NCI-H460 (cell line): ENCODE data around the gene CLDN24. TPM values are rescaled to one million over a fixed set of nuclear protein-coding genes. Genes with fewer than 3 reads are reported as not detected.
"Not testable (repeated sequence)": the region's sequence is repeated elsewhere in the genome, so short reads cannot be mapped to it uniquely, and the experiment has no call there.

ENCODE experiments used
- DNase-seq: peaks from one replicate; pipeline ENCODE4 v3.0.0-alpha.2; 2016; ENCODE audit warnings: low read depth; ENCODE audit errors: extremely low read depth
- total RNA-seq: library from RNA; depleted of rRNA; stranded (reverse); fragments of >200 nt; shearing (Covaris generic); gene quantifications from 2 replicates; pipeline ENCODE4 v1.2.3, GENCODE V29; 2014

The CLDN24 gene
- total RNA-seq, 1 experiment from 2014 or later: not detected

- no peak for DNase-seq
Observed at GRCh38 chr4:183348136-183348535, 25.9 kb upstream of the CLDN24 start.

DNA sequence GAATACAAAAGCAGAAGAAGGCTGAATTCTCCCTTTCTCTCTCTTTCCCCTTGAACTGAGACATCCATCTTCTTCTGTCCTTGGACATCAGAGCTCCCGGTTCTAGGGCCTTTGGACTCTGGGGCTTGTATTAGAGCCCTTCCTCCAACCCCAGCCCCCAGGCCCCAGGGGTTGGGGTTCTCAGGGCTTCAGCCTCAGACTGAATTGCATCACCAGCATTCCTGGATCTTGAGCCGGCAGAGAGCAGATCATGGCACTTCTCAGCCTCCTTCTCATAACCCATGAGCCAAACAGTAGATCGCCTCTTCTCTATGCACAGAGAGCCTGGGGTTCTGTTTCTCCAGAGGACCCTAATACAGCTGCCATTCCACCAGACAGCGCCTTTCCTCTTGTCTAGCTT lies 25.3 kb upstream of the CLDN24 start:
- DNase-seq: no peak

- DNase-seq: no peak
Observed at GRCh38 chr4:183347146-183347545, 24.9 kb upstream of the CLDN24 start.

GRCh38 chr4:183345261-183345660 lies 23.0 kb upstream of the CLDN24 start:
- DNase-seq: no peak

GRCh38 chr4:183344523-183345255 lies 22.5 kb upstream of the CLDN24 start:
- no peak for DNase-seq

DNA sequence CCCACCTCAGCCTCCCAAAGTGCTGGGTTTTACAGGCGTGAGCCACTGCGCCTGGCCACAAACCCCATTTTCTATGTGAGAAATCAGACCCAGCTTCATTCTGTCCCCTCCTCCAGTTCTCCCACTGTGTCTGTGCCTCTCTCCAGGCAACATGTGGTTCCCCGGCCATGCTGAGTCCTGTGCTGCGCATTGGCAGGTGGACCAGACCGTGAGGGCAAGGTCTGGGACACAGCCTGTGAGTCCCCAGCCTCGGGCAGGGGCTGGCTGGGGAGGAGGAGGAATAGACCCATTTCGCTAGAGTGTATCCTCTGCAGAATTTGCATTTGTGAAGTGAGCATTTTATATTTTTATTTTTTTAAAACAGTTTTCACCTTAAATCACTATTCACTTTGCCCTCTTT lies 21.5 kb upstream of the CLDN24 start:
- DNase-seq: no peak

- DNase-seq: no peak
Observed at GRCh38 chr4:183342541-183343533, 20.6 kb upstream of the CLDN24 start.

DNA sequence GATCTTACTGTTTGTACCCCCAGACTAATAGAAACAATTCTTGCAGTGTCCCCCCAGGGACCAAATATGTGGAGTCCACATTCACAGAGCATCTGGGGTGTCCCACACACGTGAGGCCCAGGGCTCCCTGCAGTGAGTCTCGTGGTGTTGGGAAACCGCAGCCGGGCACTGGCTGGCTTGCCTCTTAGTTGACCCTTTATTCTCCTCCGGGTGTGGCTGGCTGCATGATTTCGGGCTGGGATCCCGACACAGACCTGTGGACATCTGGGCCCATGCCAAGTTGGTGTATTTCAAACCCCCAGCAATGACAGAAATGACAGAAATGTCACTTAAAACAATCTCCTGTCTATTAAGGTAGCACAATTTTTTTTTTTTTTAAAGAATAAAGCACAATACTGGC lies 15.6 kb upstream of the CLDN24 start:
- DNase-seq: no peak

GRCh38 chr4:183337349-183337748 lies 15.1 kb upstream of the CLDN24 start:
- no peak for DNase-seq

GRCh38 chr4:183335369-183335940 lies 13.2 kb upstream of the CLDN24 start:
- DNase-seq: peak; percentile 24

GRCh38 chr4:183333983-183334382 lies 11.8 kb upstream of the CLDN24 start:
- peak; percentile 73 for DNase-seq

GRCh38 chr4:183333202-183333601 lies 11.0 kb upstream of the CLDN24 start:
- DNase-seq: no peak

DNA sequence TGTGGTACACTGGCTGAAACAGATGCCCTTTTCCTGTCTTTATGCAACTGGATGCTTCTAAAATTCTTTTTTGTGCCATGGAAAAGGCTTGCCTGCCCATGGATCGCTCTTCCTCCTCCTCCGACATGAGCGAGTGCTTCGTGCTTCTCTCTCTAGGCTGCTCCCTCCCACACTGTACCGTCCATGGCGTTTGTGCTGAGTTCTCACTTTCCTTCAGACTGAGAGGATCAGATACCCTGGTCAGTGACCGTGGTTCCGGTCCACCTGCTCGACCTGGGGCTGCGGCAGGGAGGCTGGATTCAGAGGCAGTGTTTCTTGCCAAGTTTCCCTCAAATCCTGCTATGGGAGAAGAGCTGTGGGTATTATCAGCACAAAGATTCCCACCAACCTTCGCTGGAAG lies 10.2 kb upstream of the CLDN24 start:
- no peak for DNase-seq

GRCh38 chr4:183330841-183331240 lies 8.6 kb upstream of the CLDN24 start:
- no peak for DNase-seq

DNA sequence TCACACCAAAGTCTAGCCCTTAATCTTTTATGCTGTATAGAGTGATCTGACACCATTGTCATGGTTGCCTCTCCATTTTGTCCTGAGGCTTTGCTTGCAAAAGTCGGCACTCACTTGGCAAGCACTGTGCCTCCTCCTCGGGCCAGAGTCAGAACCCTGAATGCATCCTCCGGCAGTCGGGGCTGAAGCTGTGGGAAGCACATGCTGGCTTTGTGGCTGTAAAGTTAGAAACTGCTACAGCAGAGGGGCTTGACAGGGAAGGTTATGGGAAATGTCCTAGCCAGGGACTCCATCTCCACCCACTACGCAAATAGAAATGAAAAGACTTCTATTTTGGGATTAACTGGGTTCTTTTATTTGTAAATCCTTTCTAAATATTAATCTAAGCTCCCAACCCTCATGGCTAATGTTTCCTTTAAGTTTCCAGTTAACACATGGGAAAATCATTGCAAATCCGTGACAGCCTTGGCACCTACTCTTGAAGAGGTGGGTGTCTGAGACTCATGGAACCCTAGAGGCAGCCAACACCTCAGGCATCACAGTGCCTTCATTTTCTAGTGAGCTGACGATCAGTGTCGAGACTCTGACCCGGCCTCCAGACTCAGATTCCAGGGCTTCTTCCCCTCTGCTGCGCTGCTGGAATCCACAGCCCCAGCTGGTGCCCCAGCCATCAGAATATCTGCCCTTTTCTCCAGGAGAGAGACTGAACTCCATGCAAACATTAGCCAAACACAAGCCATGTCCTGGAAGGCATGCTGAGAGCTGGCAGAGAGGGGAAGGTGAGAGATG lies 7.9 kb upstream of the CLDN24 start:
- no peak for DNase-seq

GRCh38 chr4:183329244-183329643 lies 7.0 kb upstream of the CLDN24 start:
- no peak for DNase-seq

DNA sequence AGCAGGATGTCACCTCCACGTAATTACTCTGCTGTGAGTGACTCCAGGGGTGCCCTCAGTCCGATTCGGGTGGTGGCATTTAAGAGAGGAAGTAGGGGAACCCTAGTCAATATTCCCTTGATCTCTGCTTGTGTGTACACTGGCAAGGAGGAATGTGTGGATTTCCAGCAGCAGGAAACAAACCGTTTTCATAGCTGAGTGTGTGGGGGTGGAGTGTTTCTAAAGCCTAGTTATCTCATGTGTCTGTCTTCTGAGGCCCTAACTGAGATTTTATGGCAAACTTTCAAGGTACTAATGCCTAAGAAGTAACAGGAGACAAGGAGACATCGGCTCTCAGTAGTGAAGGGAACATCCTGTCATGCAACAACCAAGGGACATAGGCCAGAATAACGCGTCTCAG lies 6.6 kb upstream of the CLDN24 start:
- no peak for DNase-seq

DNA sequence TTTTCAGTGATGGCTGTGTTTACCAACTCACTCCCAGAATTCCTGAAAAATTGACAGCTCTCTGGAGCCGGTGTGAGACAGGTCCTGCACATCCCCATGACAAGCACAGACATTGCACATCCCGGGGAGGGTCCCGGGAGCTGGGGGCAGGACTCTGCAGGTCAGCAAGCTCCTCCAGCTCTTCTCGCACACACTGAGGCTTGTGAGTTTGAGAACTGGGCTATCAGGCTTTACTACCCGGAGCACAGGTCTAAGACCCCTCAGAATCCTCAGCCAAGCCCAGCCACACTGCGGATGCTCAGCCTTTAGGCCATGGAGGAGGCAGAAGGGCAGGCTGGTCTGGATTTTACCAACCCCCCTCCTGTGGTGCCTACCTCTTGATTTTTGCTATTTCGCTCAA lies 5.6 kb upstream of the CLDN24 start:
- DNase-seq: no peak

GRCh38 chr4:183326853-183327252 lies 4.6 kb upstream of the CLDN24 start:
- no peak for DNase-seq

DNA sequence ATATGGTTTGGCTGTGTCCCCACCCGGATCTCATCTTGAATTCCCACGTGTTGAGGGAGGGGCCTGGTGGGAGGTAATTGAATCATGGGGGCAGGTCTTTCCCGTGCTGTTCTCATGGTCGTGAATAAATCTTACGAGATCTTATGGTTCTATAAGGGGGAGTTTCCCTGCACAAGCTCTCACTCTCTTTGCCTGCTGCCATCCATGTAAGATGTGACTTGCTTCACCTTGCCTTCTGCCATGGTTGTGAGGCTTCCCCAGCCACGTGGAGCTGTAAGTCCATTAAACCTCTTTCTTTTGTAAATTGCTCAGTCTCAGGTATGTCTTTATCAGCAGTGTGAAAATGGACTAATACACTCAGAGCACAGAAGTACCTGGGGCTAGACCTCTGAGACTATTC lies 4.2 kb upstream of the CLDN24 start:
- not testable (repeated sequence) for DNase-seq

- no peak for DNase-seq
Observed at GRCh38 chr4:183324619-183325018, 2.4 kb upstream of the CLDN24 start.
